ENCODE measurements around the gene LRP11. TPM values are rescaled to one million over a fixed set of nuclear protein-coding genes. Genes with fewer than 3 reads are reported as not detected.

LRP11 gene
- total and polyA plus RNA-seq, 2 of the 13 experiments (the other 11 are each of a cell fraction or from before 2014, with no cell fraction given), result 32.4 to 48.9 TPM

DNA sequence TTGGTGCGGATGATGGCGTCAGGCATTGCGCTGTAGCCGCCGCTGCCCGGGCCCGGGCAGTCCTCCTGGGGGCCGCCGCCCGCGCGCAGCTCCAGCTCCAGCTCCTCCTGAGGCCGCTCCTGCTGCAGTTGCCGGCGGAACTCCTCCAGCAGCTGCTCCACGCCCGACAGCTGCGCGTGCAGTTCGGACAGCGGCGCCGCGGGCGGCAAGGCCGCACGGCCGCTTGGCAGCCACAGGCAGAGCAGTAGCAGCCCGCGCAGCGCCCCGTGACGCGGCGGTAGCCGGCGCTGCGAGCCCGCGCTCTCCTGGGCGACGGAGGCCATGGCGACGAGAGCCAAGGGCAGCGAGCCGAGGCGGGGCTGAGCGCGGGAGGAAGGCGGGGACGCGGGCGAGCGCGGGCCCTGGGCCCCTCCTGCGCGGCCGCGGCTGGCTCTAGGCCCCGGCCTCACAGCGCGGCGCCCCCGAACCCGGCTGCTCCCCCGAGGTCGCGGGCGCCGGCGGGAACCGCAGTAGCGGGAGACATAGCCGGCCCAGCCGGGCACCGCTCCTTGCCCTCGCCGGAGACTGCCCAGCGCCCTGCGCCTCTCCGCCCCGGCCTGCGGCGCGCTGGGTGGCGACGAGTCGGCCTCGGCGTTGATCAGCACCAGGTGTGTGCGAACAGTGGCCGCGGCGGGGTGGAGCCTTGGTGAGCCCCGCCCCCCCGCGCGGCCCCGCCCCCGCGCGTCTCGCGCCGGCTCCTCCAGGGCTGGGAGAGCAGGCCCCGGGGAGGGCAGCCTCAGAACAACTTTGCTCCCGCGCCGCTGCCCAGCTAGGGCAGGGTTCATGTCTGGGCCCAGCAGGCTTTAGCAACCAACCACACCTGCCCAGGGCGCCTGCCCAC, at the start of gene LRP11 (continued):
- TF ChIP-seq IRF2 (CRISPR knock-in tag; IDR thresholded peaks at IDR 0.05), result peak; percentile 43; the same call in 1 of the 2 replicates
- TF ChIP-seq, protein P1, sequence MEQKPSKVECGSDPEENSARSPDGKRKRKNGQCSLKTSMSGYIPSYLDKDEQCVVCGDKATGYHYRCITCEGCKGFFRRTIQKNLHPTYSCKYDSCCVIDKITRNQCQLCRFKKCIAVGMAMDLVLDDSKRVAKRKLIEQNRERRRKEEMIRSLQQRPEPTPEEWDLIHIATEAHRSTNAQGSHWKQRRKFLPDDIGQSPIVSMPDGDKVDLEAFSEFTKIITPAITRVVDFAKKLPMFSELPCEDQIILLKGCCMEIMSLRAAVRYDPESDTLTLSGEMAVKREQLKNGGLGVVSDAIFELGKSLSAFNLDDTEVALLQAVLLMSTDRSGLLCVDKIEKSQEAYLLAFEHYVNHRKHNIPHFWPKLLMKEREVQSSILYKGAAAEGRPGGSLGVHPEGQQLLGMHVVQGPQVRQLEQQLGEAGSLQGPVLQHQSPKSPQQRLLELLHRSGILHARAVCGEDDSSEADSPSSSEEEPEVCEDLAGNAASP (CRISPR knock-in tag; IDR thresholded peaks at IDR 0.05; ENCODE audit: borderline replicate concordance), result peak; percentile 13; the same call in 1 of the 2 replicates
- TF ChIP-seq ELF4 (CRISPR knock-in tag; IDR thresholded peaks at IDR 0.05; ENCODE audit: borderline replicate concordance), result no peak
- peak; percentile 86 for TF ChIP-seq SALL1 (CRISPR knock-in tag; IDR thresholded peaks at IDR 0.05)
- TF ChIP-seq, protein P2, sequence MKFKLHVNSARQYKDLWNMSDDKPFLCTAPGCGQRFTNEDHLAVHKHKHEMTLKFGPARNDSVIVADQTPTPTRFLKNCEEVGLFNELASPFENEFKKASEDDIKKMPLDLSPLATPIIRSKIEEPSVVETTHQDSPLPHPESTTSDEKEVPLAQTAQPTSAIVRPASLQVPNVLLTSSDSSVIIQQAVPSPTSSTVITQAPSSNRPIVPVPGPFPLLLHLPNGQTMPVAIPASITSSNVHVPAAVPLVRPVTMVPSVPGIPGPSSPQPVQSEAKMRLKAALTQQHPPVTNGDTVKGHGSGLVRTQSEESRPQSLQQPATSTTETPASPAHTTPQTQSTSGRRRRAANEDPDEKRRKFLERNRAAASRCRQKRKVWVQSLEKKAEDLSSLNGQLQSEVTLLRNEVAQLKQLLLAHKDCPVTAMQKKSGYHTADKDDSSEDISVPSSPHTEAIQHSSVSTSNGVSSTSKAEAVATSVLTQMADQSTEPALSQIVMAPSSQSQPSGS (CRISPR knock-in tag; IDR thresholded peaks at IDR 0.05), result peak; percentile 58; the same call in 1 of the 2 replicates
- TF ChIP-seq ZIK1 (CRISPR knock-in tag; IDR thresholded peaks at IDR 0.05; ENCODE audit: borderline replicate concordance, low read depth), result peak; percentile 83
- peak; percentile 90; the same call in 1 of the 2 replicates for TF ChIP-seq ZNF879 (CRISPR knock-in tag; IDR thresholded peaks at IDR 0.05)
- TF ChIP-seq RFX1 (IDR thresholded peaks at IDR 0.05), result peak; percentile 64; the same call in 1 of the 2 replicates
- peak; percentile 41; the same call in 1 of the 2 replicates for TF ChIP-seq ESRRA (CRISPR knock-in tag; IDR thresholded peaks at IDR 0.05; ENCODE audit: low read depth)
- peak; percentile 41; the same call in 1 of the 2 replicates for TF ChIP-seq BCL6 (CRISPR knock-in tag; IDR thresholded peaks at IDR 0.05)
- peak; percentile 70 for TF ChIP-seq PHF20 (CRISPR knock-in tag; IDR thresholded peaks at IDR 0.05)
- TF ChIP-seq ZNF678 (CRISPR knock-in tag; IDR thresholded peaks at IDR 0.05), result peak; percentile 24; the same call in 1 of the 2 replicates
- TF ChIP-seq ZEB1 (IDR thresholded peaks at IDR 0.05; ENCODE audit: insufficient replicate concordance, low read depth), result no peak
- TF ChIP-seq RAD21 (CRISPR knock-in tag; IDR thresholded peaks at IDR 0.05), result peak; percentile 62
- TF ChIP-seq, protein P3, sequence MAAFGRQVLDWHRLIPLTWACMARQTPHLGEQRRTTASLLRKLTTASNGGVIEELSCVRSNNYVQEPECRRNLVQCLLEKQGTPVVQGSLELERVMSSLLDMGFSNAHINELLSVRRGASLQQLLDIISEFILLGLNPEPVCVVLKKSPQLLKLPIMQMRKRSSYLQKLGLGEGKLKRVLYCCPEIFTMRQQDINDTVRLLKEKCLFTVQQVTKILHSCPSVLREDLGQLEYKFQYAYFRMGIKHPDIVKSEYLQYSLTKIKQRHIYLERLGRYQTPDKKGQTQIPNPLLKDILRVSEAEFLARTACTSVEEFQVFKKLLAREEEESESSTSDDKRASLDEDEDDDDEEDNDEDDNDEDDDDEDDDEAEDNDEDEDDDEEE (CRISPR knock-in tag; IDR thresholded peaks at IDR 0.05), result peak; percentile 65; the same call in 1 of the 2 replicates
- no peak for TF ChIP-seq ZNF792 (CRISPR knock-in tag; IDR thresholded peaks at IDR 0.05)
- TF ChIP-seq ZNF335 (CRISPR knock-in tag; IDR thresholded peaks at IDR 0.05), result 0 out of 2 replicates have a peak, but pooled peaks have one; percentile 77
- TF ChIP-seq, protein P4, sequence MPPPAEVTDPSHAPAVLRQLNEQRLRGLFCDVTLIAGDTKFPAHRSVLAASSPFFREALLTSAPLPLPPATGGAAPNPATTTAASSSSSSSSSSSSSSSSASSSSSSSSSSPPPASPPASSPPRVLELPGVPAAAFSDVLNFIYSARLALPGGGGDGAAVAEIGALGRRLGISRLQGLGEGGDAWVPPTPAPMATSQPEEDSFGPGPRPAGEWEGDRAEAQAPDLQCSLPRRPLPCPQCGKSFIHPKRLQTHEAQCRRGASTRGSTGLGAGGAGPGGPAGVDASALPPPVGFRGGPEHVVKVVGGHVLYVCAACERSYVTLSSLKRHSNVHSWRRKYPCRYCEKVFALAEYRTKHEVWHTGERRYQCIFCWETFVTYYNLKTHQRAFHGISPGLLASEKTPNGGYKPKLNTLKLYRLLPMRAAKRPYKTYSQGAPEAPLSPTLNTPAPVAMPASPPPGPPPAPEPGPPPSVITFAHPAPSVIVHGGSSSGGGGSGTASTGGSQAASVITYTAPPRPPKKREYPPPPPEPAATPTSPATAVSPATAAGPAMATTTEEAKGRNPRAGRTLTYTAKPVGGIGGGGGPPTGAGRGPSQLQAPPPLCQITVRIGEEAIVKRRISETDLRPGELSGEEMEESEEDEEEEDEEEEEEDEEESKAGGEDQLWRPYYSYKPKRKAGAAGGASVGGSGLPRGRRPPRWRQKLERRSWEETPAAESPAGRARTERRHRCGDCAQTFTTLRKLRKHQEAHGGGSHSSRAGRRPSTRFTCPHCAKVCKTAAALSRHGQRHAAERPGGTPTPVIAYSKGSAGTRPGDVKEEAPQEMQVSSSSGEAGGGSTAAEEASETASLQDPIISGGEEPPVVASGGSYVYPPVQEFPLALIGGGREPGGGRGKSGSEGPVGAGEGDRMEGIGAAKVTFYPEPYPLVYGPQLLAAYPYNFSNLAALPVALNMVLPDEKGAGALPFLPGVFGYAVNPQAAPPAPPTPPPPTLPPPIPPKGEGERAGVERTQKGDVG (CRISPR knock-in tag; IDR thresholded peaks at IDR 0.05; ENCODE audit: borderline replicate concordance), result no peak
- peak; percentile 43; the same call in 1 of the 2 replicates for TF ChIP-seq ZSCAN9 (CRISPR knock-in tag; IDR thresholded peaks at IDR 0.05; ENCODE audit: borderline replicate concordance)
- peak; percentile 83; the same call in 1 of the 2 replicates for TF ChIP-seq ZC3H13 (CRISPR knock-in tag; IDR thresholded peaks at IDR 0.05)
- TF ChIP-seq NFE2 (CRISPR knock-in tag; IDR thresholded peaks at IDR 0.05), result no peak
- no peak for TF ChIP-seq TBP (CRISPR knock-in tag; IDR thresholded peaks at IDR 0.05)
- no peak for TF ChIP-seq GTF2F1 (IDR thresholded peaks at IDR 0.05; ENCODE audit: low read length)
